Stimulated activated CD8-positive, alpha-beta memory T cell treated with anti-CD3 and anti-CD28 coated beads, Interleukin-2, amount 100 ng/mL, for 48 hours (primary cell): Measurements from ENCODE around the gene KCNC3.

ENCODE experiments used
- DNase-seq, 2 donors: peaks; one replicate each; pipeline ENCODE4 v3.0.0-alpha.2; 2020; ENCODE audit warnings: low read depth in 2 of 2

The KCNC3 gene

DNA sequence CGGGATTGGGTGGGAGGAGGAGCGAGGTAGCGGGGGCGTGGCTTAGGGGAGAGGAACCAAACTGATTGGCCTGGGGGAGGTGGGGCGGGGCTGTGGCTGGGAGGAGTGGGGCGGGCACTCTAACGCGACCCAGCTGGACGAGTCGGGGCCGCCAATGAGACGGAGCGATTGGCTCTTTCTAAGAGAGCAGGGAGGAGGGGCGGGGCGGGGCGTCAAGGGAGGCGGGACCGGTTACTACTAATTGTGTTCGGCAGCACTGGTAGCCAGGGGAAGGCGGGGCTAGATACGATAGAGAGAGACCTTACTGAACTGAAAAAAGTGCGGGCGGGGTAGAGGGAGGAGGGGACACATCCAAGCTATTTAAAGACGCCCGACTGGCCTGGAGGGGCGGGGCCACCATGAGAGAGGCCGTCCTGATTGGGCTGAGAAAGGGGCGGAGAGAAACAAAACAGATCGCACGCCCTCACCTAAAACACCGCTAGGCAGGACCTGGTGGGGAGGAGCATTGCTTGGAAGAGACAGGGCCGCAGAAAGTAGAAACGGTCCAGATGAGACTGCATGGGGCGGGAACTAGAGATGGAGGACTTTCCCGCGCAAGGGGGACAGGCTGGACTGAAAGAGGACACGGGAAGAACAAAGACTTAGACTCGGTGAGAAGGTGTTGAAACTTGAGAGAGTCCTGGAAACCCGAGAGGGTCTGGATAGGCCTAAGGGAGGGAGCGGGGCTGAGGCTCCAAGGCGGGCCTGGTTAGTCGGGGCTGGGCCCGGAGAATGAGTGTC is at the start of gene KCNC3:
TSS of gene KCNC3 (minus strand) at position 232 of the 780 bp plus-strand sequence. CDS start 295 bp downstream, outside the sequence.
- DNase-seq: peak; percentile 77 to 99

DNA sequence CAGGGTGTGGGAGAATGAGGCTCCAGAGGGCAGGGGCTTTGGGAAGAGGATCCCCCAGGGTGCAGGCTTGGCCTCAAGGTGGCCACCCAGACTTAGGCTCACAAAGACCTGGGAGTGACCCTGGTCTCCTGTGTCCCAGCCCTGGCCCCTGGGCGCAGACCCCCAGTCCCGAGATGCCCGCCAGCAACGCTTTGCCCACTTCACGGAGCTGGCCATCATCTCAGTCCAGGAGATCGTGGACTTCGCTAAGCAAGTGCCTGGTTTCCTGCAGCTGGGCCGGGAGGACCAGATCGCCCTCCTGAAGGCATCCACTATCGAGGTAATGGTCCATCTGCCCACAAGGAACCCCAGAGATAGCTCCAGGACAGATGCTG is 49.7 kb upstream of the KCNC3 start:
- no peak for DNase-seq

DNA sequence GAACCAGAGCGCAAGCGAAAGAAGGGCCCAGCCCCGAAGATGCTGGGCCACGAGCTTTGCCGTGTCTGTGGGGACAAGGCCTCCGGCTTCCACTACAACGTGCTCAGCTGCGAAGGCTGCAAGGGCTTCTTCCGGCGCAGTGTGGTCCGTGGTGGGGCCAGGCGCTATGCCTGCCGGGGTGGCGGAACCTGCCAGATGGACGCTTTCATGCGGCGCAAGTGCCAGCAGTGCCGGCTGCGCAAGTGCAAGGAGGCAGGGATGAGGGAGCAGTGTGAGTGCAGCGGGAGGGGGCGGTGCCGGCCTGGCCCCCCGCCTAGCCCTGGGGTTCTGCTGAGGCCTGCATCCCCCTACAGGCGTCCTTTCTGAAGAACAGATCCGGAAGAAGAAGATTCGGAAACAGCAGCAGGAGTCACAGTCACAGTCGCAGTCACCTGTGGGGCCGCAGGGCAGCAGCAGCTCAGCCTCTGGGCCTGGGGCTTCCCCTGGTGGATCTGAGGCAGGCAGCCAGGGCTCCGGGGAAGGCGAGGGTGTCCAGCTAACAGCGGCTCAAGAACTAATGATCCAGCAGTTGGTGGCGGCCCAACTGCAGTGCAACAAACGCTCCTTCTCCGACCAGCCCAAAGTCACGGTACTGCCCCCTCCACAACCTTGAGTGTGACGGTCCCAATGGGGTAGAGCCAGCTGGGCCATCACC is 49.1 kb upstream of the KCNC3 start:
- DNase-seq: no peak

DNA sequence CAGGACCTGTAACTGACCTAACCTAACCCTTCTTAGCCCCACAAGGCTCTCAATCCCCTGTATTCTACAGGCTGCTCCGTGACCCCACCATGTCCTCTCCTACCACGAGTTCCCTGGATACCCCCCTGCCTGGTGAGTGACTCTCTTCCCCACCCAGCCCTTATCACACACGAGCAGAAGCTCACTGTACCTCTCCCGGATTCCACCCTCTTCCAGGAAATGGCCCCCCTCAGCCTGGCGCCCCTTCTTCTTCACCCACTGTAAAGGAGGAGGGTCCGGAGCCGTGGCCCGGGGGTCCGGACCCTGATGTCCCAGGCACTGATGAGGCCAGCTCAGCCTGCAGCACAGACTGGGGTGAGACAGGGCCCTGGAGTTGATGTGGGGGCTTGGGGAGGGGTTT is 48.3 kb upstream of the KCNC3 start:
- no peak for DNase-seq

DNA sequence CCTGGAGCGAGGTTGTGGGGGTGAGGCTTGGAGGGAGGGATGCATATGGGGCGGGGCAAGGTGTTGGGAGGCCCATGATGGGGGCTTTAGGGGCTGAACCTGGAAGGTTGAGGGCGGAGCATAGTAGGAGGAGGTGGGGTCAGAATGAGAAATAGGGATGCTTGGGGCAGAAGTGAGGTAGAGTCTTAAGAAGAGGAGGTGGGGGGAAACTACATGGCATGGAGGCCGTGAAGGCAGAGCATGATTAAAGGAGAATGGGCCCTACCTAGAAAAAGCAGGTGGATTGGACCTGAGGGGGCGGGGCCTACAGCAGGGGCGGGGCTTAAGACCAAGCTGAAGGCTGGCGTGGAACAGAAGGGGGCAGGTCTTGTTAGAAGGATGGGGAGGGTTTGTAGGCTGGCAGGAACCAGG is 47.9 kb upstream of the KCNC3 start:
- peak in 1 of 2 donors; percentile 52 for DNase-seq

DNA sequence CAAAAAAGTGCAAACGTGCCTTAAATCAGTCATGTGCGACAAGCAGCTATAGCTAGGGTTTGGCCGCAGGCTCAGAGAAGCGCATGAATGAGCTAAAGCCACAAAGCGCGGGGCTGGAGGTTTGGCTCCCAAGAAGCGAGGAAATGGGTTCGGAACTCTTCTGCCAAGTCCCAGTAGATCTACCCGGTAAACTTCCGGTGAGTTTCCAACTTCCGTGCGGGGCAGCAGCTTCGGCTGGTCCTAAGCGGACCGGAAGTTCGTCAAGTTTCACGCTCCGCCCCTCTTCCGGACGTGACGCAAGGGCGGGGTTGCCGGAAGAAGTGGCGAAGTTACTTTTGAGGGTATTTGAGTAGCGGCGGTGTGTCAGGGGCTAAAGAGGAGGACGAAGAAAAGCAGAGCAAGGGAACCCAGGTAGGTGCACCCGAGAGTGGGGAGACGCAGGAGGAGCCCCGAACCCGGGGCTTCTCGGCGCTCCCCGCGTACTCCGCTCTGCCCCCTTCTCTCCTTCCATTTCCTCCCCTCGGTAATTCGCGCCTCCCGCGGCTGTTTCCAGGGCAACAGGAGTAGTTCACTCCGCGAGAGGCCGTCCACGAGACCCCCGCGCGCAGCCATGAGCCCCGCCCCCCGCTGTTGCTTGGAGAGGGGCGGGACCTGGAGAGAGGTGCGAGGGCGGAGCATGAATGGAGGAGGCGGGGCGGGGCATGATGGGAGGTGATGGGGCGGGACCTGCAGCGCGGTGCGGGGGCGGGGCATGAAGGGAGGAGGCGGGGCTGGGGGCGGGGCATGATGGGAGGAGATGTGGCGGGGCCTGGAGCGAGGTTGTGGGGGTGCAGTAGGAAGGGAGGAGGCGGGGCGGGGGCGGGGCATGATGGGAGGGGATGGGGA is 47.2 kb upstream of the KCNC3 start, which contains the start of gene NR1H2:
TSS of gene NR1H2 (plus strand) at position 292 of the 885 bp plus-strand sequence. CDS start 1,149 bp downstream, outside the sequence.
- DNase-seq: peak; percentile 88 to 91

DNA sequence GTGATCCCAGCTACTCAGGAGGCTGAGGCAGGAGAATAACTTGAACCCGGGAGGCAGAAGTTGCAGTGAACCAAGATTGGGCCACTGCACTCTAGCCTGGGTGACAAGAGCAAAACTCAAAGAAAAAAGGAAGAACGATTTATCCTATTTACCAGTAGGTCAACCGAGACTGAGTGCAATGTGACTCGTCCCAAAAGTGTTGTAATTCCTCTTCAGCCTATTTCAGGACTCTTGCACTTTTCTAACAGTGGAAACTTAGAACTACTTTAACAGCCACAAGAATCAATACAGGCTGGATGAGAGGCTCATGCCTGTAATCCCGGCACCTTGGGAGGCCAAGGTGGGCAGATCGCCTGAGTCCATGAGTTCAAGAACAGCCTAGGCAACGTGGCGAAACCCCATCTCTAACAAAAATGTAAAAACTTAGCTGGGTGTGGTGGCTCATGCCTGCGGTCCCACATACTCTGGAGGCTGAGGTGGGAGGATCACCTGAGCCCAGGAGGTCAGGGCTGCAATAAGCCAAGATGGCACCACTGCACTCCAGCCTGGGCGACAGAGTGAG is 42.8 kb upstream of the KCNC3 start:
- no peak for DNase-seq

DNA sequence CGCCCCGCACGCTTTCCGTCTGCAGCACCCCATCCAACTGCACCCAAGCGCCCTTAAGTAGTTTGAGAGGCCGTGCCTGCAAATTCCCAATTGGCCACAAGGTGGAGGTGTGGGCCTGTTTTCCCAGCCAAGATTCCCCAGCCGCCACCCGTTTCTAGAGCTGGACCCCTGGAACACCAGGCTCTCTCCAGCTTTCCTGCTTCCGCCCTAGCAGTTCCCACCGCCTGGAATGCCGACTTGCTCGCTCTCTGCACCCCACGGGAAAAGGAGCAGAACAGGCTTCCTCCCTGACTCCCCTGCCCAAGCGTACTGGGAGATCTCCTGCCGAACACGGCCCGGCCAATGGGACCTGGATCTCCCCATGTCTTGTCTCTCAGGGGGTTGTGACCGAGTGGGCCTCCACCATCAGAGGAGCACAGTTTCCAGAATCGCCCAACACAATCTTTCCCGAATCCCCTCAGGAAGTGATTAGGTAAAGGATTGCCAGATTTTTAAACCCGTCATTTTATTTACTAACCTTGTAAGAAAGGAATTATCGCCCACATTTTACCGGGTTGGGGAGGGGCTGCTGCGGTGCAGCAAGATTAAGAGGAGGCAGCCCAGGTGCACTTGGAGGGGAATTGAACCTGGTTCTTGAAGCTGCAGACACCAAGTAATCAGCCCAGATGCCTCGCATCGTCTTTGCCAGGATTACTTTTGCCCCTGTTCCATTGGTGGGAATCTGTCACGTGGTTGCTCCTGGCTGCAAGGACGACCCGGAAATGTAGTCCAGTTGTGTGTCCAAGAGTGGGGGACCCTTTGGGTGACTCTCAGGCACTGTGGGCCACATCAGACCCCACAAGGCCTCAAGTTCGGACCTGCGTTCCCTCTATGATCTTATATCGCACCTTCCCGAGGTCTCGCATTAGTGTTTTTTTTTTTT is 39.7 kb upstream of the KCNC3 start:
- peak; percentile 58 to 80 for DNase-seq

DNA sequence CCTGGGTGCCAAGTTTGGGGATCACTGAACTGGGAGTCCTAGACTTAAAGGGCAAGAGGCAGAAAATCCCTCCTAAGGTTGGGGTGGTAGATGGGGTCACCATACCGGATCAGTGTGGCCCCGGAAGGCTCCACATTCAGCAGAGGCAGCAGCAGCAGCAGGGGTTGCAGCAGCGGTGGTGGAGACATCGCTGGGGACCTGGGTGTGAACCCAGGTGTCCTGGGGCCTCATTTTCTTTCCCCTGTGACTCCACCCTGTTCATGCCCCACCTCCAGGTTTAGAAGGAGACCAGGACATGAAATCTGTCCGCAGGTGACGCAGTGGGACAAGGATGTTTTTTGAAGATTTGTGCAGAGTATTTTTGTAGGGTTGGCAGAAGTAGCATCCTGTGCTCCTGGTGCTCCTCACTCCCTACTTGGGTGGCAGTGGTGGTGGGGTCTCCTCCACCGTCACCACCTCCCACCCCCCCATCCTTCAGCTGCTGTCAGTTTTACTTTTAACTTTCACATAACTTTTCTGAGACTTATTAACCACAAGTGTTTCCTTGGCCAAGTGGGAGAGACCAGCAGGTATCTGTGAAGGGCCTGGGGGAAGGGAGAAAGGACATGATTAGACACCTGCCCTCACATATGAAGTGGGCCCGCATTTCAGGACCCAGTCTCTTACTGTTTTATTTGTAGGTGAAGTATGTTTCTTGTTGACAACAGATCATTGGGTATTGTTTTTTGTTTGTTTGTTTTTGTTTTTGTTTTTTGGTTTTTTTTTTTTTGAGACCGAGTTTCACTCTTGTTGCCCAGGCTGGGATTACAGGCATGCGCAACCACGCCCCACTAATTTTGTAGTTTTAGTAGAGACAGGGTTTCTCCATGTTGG is 36.5 kb upstream of the KCNC3 start, which contains the start of gene NAPSA:
TSS of gene NAPSA (minus strand) at position 206 of the 873 bp plus-strand sequence. CDS start at position 188, 18 bp downstream.
- DNase-seq: no peak

DNA sequence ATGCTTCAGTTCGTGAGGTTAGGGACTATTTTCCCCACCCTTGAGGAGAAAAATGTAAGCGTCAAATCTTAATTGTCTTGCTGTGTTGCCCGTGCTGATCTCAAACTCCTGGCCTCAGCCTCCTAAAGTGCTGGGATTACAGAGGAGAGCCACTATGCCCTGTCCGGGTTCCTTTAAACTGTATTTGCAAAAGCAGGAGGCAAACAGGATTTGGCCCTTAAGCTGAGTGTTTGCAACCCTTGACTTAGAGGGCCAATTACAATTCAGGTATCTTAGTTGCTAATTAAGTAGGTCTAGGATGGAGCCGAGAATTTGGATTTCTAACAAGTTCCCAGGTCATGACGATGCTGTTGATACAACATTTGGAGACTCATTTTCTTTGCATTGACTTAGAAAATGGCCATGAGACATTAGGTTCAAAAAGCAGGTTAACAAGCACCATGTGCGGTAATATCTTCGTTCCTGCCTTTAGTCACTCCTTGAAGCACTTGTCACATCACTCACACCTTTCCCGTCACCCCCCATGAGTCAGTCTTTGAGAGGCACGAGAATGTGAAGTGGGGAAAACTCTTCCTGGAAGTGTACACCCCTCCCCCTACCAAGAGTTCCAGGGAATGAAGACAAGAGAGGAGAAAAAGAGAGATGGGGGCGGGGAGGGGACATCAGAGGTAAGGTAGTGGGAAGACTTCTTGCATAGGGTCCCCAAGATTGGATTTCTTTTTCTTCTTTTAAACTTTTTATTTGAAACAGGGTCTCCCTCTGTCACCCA is 33.7 kb upstream of the KCNC3 start:
- DNase-seq: peak in 1 of 2 donors; percentile 34

DNA sequence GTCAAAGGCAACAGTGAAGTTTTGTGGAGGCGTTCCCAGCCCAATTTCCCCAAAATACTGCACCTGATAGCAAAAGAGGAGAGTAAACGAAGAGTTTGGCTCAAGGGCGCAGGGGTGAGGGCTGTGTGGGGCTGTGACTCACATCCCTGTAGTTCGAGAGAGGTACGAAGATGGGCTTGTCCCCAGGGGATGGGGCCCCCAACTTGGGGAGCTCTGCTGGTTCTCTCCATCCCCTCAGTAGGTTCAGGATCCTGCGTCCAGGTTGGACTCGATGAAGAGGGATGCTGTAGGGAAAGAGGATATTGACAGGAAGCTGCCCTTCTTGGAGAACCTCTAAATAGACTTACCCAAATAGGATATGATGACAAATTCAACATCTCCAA is 32.8 kb upstream of the KCNC3 start:
- DNase-seq: no peak

DNA sequence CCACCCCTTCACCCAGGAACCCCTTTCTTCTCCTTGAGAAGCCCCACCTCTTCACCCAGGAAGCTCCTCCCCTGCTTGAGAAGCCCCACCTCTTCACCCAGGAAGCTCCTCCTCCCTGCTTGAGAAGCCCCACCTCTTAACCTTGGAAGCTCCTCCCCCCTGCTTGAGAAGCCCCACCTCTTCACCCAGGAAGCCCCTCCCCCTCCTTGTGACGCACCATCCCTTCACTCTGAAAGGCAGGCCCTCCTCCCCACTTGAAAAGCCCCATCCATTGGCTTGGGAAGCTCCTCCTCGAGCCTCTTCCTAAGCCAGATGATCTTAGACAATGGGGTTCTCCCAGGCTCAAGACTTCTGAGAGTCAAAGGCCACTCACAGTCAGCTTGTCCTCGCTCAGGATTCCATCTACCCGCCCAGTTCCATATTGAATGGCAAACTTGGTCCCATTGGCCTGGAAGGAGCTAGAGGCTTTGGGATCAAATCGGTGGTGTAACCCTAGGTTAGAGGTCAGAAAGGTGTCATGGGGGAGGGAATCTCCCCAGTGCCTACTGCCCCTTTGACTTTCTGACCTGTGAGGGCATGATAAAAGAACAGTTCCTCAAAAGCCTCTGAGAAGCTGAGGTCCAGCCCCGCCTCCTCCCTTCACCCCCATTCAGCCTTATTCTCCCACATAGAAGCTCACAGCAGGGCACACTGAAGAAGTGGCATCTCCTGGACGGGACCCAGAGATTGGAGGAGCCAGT is 32.3 kb upstream of the KCNC3 start:
- DNase-seq: peak in 1 of 2 donors; percentile 46

DNA sequence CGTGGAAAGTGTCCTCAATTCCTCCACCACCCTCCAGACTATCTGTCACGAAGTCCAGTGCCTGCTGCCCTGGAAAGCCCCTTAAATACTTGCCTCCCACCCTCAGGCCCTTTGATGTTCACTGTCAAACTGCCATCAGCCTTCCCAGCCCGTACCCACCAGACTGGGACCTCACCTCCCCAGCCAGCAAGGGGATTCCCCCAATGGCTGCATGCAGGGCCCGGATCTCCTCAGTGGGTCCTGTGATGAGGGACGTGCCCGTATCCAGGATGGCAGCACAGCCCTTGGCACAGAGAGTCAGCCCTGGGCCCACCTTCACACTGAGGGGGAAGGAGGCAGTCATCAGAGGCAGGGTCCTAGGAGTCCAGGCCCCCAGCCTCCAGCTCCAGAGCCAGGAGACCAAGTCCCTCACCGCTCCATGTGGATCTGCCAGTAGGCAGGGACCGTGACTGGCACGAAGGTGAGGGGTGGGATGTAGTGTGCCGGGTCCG is 30.2 kb upstream of the KCNC3 start:
- no peak for DNase-seq

DNA sequence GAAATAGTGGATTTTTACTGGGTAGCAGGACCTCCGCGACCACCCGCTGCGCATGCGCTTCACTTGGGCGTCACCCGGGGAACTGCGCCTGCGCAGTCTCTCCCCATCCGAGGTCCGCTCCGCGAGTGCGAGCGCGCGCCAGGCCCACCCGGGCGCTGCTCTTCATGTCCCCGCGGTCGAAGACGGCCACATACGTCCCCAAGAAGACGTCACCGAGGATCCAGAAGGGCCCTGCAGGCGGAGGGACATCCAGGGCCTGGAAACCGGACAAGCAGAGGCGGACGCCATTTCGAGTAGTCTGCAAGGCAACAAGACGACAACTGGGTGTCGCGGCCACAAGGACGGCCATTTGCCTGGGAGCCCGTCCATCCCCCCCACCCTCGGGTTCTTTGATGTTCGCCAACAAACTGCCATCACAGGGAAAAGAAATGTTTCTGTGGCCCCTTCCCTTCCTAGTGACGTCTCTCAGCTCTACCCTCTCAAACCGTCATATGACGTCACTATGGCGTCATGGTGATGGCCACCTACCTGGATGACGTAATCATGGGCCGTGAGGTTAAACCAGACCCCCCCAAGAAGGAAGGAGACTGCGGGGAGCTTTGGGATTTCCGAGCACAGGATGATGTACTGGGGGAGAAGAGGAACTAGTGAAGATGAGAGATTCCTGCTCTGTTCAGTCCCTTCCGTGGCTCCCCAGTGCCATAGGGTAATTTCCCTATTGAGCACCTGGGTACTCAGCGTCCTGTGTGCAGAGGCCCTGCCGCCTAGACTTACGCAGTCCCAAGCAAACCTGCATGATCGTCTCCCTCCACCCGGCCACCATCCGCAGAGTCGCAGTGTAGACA is 29.5 kb upstream of the KCNC3 start:
- peak; percentile 66 to 67 for DNase-seq

DNA sequence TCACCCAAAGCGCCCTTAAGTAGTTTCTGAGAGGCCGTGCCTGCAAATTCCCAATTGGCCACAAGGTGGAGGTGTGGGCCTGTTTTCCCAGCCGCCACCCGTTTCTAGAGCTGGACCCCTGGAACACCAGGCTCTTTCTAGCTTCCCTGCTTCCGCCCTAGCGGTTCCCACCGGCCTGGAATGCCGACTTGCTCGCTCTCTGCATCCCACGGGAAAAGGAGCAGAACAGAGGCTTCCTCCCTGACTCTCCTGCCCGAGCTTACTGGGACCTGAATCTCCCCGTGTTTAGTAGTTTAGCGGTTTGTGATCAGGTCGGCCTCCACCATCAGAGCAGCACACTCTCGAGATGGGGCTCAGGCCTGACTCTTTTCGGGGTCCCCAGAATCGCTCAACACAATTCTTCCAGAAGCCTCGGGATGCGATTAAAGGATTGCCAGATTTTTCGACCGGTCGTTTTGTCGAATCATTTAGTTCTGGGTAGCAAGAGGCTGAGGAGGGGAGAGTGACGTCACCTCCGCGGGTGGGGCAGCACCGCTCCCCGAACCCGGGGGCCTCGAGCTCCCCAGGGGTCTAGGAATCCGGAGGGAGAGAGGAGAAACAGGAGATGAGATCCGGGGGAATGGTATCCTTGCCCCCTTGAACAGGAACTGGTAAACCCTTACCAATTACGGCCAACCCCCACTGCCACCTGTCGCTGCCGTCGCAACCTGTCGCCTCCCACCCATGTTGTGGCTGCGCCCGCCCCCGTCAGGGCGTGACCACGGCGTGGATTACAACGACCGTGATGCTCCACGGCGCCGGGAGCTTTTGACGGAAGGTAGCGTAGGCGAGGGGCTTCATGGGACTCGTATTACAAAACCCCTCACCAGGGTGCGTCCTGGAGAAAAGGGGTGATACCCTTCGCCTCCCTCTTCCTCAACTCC is 28.3 kb upstream of the KCNC3 start:
- peak; percentile 77 to 86 for DNase-seq

DNA sequence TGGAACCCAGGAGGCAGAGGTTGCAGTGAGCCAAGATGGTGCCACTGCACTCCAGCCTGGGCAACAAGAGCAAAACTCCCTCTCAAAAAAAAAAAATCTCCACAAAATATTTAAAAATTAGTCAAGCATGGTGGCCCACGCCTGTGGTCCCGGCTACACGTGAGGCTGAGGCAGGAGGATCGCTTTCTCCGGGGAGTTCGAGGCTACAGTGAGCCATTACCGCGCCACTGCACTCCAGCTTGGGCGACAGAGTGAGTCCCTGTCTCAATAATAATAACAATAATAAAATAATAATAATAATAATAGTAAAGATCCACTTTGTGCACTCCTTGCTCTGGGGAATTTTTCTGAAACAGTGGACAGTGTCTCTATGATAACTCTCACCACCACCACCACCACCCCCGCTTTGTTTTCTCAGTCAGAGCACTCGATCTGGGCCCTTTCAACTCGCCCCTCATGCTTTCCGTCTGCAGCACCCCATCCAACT is 27.6 kb upstream of the KCNC3 start:
- DNase-seq: no peak
